B cell (primary cell): ENCODE measurements around the gene PLD4. TPM values are rescaled to one million over a fixed set of nuclear protein-coding genes. Genes with fewer than 3 reads are reported as not detected.

Experiments
- ATAC-seq: fragments of 200-7000 bp; cut with Tn5 transposase; one replicate; pipeline ENCODE4 v1.10.0; 2021; ENCODE audit warnings: low read depth, mild to moderate bottlenecking, moderate number of reproducible peaks, moderate library complexity
- CTCF ChIA-PET: fragments of 350-600 bp; sonication (Branson Sonifier 250); formaldehyde crosslinking; loops from one replicate; lab custom pipeline; 2021; ENCODE audit warnings: antibody characterized with exemption, inconsistent platforms; lab: Charles Lee
- POLR2A ChIA-PET: fragments of 350-600 bp; sonication (Branson Sonifier 250); formaldehyde crosslinking; loops from one replicate; lab custom pipeline; 2021; ENCODE audit warnings: antibody characterized with exemption; lab: Charles Lee
- DNase-seq: peaks from one replicate; pipeline ENCODE4 v3.0.0; 2013
- H2AFZ ChIP-seq: 2 replicates; pipeline ENCODE4 v1.6.1; 2012; ENCODE audit warnings: mild to moderate bottlenecking, low read depth, low read length; ENCODE audit not compliant: insufficient read depth, poor library complexity, severe bottlenecking
- H3K27ac ChIP-seq, 2 donors: 1 replicate in 1 of 2; 2 replicates in 1 of 2; pipeline ENCODE4 v1.5.1; 2012 to 2013; ENCODE audit warnings: low read length in 2 of 2, mild to moderate bottlenecking in 2 of 2, moderate library complexity in 1 of 2
- H3K27me3 ChIP-seq, 4 experiments: fragments of 200-600 bp in 1 of 4; sonication (generic) in 1 of 4; replicated peaks in 1 of 4; 1 replicate in 2 of 4; 2 replicates in 2 of 4; pipeline versions ENCODE4 v1.6.1 to v1.7.0; 2013 to 2016; ENCODE audit warnings: low read length in 3 of 4, mild to moderate bottlenecking in 2 of 4, mixed read lengths in 1 of 4, moderate library complexity in 1 of 4; ENCODE audit not compliant: insufficient read depth in 4 of 4, control insufficient read depth in 3 of 4; ENCODE audit errors: control extremely low read depth in 1 of 4
- H3K36me3 ChIP-seq, 2 experiments: replicated peaks in 1 of 2; 1 replicate in 1 of 2; 2 replicates in 1 of 2; pipeline versions ENCODE4 v1.6.1 to v1.7.1; 2013; ENCODE audit warnings: low read length in 1 of 2; ENCODE audit not compliant: insufficient read depth in 2 of 2, control insufficient read depth in 1 of 2; ENCODE audit errors: control extremely low read depth in 1 of 2, extremely low read depth in 1 of 2
- H3K4me1 ChIP-seq, 2 donors: fragments of 200-600 bp in 1 of 2; sonication (generic) in 1 of 2; 1 replicate in 1 of 2; 2 replicates in 1 of 2; pipeline versions ENCODE4 v1.5.1 to v1.6.1; 2013 to 2017; ENCODE audit warnings: low read length in 2 of 2; ENCODE audit not compliant: control insufficient read depth in 2 of 2, insufficient read depth in 2 of 2
- H3K4me2 ChIP-seq: replicated peaks from 2 replicates; pipeline ENCODE3; 2012; ENCODE audit warnings: mild to moderate bottlenecking, low read depth, low read length; ENCODE audit not compliant: poor library complexity, severe bottlenecking
- H3K4me3 ChIP-seq, 5 experiments: fragments of 200-600 bp in 1 of 5; sonication (generic) in 1 of 5; 1 replicate in 3 of 5; 2 replicates in 2 of 5; pipeline versions ENCODE4 v1.5.1 to v1.7.0; 2011 to 2016; ENCODE audit warnings: low read length in 4 of 5, mild to moderate bottlenecking in 4 of 5, low read depth in 2 of 5, control low read depth in 1 of 5, moderate library complexity in 1 of 5; ENCODE audit not compliant: insufficient read depth in 1 of 5; ENCODE audit errors: control extremely low read depth in 1 of 5, extremely low read depth in 1 of 5
- H3K79me2 ChIP-seq: fragments of 200-600 bp; sonication (generic); one replicate; pipeline ENCODE4 v1.6.0; 2016; ENCODE audit warnings: low read length; ENCODE audit not compliant: control insufficient read depth, insufficient read depth
- H3K9ac ChIP-seq: fragments of 200-600 bp; sonication (generic); 2 replicates; pipeline ENCODE4 v1.6.1; 2017; ENCODE audit warnings: mild to moderate bottlenecking, low read length, moderate library complexity
- H3K9me3 ChIP-seq, 3 donors: one replicate each; pipeline versions ENCODE4 v1.6.1 to v1.7.1; 2013; ENCODE audit warnings: low read length in 2 of 3; ENCODE audit not compliant: control insufficient read depth in 2 of 3, insufficient read depth in 1 of 3; ENCODE audit errors: control extremely low read depth in 1 of 3
- H4K20me1 ChIP-seq: 2 replicates; pipeline ENCODE4 v1.6.0; 2012; ENCODE audit warnings: mild to moderate bottlenecking, low read length; ENCODE audit not compliant: insufficient read depth, control insufficient read depth, poor library complexity, severe bottlenecking
- H3K27ac Mint-ChIP-seq: one replicate; pipeline ENCODE4 v1.8.0; 2021; ENCODE audit warnings: mixed read lengths
- H3K27me3 Mint-ChIP-seq: one replicate; pipeline ENCODE4 v1.8.0; 2021; ENCODE audit warnings: mixed read lengths
- H3K4me1 Mint-ChIP-seq: one replicate; pipeline ENCODE4 v1.8.0; 2021; ENCODE audit warnings: mixed read lengths
- H3K4me3 Mint-ChIP-seq: one replicate; pipeline ENCODE4 v1.8.0; 2021; ENCODE audit warnings: mixed read lengths
- H3K9me3 Mint-ChIP-seq: one replicate; pipeline ENCODE4 v1.8.0; 2022; ENCODE audit warnings: mixed read lengths; ENCODE audit not compliant: insufficient read depth
- EZH2 ChIP-seq: IDR thresholded peaks from 2 replicates; pipeline ENCODE4 v1.6.1; 2012; ENCODE audit warnings: borderline replicate concordance, low read depth, mild to moderate bottlenecking, moderate library complexity, low read length; ENCODE audit not compliant: insufficient read depth, poor library complexity, severe bottlenecking
- WGBS: methylation state at CpG from one replicate; pipeline ENCODE4 v1.1.5; 2013; ENCODE audit warnings: missing lambda C conversion rate; ENCODE audit not compliant: insufficient coverage; 5-methylcytosine and 5-hydroxymethylcytosine counted together
- intact Hi-C: fragments of 100-400 bp; cut with micrococcal nuclease; formaldehyde crosslinking; loops from one replicate; pipeline ENCODE4 v1.10.0; 2022
- polyA plus RNA-seq: library from polyadenylated mRNA; depleted of rRNA; stranded (reverse); fragments of >200 nt; gene quantifications from 2 replicates; pipeline ENCODE4 v1.2.3, GENCODE V29; 2012
- total RNA-seq, 2 donors: library from RNA; stranded (reverse); fragments of 120-200 nt in 1 of 2; gene quantifications; 1 replicate in 1 of 2; 2 replicates in 1 of 2; pipeline versions ENCODE4 v1.2.3 to v1.2.4, GENCODE V29; 2013 to 2022
- TF ChIP-seq, protein P1 (sequence below): fragments of 200-600 bp; IDR thresholded peaks from one replicate; pipeline ENCODE4 v1.8.0; 2022; ENCODE audit warnings: antibody characterized with exemption, mild to moderate bottlenecking

PLD4 gene
- total and polyA plus RNA-seq, 2 donors (not counting 1 experiment from before 2014, with no cell fraction given): 49.9 to 79.7 TPM

DNA sequence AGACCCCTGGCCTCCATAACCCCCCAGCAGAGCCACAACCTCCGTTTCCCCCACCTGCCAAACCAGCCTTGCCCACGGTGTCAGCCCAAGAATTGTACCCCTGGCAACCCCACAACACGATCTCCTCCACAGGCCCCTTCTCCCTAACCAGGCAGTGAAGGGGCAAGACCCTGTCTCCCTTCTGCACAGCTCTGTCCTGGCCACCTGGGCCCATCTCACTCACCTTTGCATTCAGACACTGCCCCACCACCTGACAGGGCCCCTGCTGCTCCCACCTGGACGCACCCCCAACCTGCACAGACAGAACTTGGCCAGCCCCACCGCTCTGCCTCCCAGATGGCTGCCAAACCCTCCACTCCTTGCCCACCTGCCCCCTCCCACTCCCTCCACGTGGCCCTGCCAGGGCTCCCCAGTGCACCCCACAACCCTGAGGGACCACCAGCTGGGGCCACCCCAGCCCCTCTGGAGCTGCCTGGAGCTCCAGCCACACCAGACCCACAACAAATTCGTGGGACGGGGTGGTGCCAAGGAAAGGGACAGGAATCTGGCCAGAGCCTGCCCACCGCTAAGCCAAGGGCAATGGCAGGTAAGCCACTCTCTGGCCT is 41.7 kb downstream of the PLD4 start:
- Mint-ChIP-seq H3K9me3 (no peaks in the 10 kb centered on the region), H3K27me3 (peaks cover 15% of the 10 kb centered on the region), H3K4me3 (no peak overlapping the region), H3K27ac (no peak overlapping the region), H3K4me1 (peaks cover 16% of the 10 kb centered on the region)
- peaks cover 17 to 19% of the 10 kb centered on the region in 2 donors for H3K4me1 ChIP-seq
- H3K79me2 ChIP-seq: no peaks in the 10 kb centered on the region
- H3K9ac ChIP-seq: no peak overlapping the region
- H3K36me3 ChIP-seq: no peaks in the 10 kb centered on the region
- DNase-seq (no peak), ATAC-seq (no peak)
- H3K27ac ChIP-seq: no peak overlapping the region
- TF ChIP-seq, protein P1, sequence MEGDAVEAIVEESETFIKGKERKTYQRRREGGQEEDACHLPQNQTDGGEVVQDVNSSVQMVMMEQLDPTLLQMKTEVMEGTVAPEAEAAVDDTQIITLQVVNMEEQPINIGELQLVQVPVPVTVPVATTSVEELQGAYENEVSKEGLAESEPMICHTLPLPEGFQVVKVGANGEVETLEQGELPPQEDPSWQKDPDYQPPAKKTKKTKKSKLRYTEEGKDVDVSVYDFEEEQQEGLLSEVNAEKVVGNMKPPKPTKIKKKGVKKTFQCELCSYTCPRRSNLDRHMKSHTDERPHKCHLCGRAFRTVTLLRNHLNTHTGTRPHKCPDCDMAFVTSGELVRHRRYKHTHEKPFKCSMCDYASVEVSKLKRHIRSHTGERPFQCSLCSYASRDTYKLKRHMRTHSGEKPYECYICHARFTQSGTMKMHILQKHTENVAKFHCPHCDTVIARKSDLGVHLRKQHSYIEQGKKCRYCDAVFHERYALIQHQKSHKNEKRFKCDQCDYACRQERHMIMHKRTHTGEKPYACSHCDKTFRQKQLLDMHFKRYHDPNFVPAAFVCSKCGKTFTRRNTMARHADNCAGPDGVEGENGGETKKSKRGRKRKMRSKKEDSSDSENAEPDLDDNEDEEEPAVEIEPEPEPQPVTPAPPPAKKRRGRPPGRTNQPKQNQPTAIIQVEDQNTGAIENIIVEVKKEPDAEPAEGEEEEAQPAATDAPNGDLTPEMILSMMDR: no peak
- TF ChIP-seq EZH2: no peak
- CTCF ChIA-PET: no interaction called here
- H2AFZ ChIP-seq: no peak overlapping the region
- intact Hi-C loops: no loop called here
- H3K4me3 ChIP-seq: no peak overlapping the region
- POLR2A ChIA-PET: no interaction called here
- WGBS: 80% methylated on average over 9 of the region's 9 CpGs
- H3K4me2 ChIP-seq: no peak overlapping the region
- H4K20me1 ChIP-seq: no peaks in the 10 kb centered on the region
- H3K27me3 ChIP-seq: peaks cover 0 to 38% (median 15%) of the 10 kb centered on the region in 4 experiments
- H3K9me3 ChIP-seq: peaks cover 0 to 8% (median 0%) of the 10 kb centered on the region in 3 donors

GRCh38 chr14:104966981-104967385 is 42.3 kb downstream of the PLD4 start:
- no peak overlapping the region for H3K9ac ChIP-seq
- peaks cover 17 to 19% of the 10 kb centered on the region in 2 donors for H3K4me1 ChIP-seq
- H3K27me3 Mint-ChIP-seq: peaks cover 15% of the 10 kb centered on the region
- H3K4me1 Mint-ChIP-seq: peaks cover 16% of the 10 kb centered on the region
- peaks cover 0 to 38% (median 15%) of the 10 kb centered on the region in 4 experiments for H3K27me3 ChIP-seq
- DNase-seq (no peak), ATAC-seq (no peak)
- peaks cover 0 to 8% (median 0%) of the 10 kb centered on the region in 3 donors for H3K9me3 ChIP-seq
- ChIA-PET CTCF (interaction anchor here (0.7 kb wide), 1 partner anchor 361 kb away, joined by 3 read pairs; no protein-coding TSS in a partner anchor), POLR2A (no interaction called here)
- H3K4me3 Mint-ChIP-seq: no peak overlapping the region
- H3K9me3 Mint-ChIP-seq: no peaks in the 10 kb centered on the region
- H3K79me2 ChIP-seq: no peaks in the 10 kb centered on the region
- H3K4me3 ChIP-seq: no peak overlapping the region
- WGBS: 64% methylated on average over 5 of the region's 8 CpGs
- H2AFZ ChIP-seq: no peak overlapping the region
- intact Hi-C loops: no loop called here
- H3K27ac ChIP-seq: no peak overlapping the region
- TF ChIP-seq EZH2: no peak
- TF ChIP-seq, protein P1: no peak
- H3K36me3 ChIP-seq: no peaks in the 10 kb centered on the region
- H3K4me2 ChIP-seq: peak overlapping the region; percentile 39
- no peaks in the 10 kb centered on the region for H4K20me1 ChIP-seq
- no peak overlapping the region for H3K27ac Mint-ChIP-seq
